Neuron (in vitro differentiated cells): ENCODE data around the gene ZNF277.
"Not testable (repeated sequence)": the region's sequence is repeated elsewhere in the genome, so short reads cannot be mapped to it uniquely, and the experiment has no call there.

Experiments used
- H2AFZ ChIP-seq: one replicate; pipeline ENCODE4 v1.6.1; 2013; ENCODE audit warnings: low read depth, mild to moderate bottlenecking, inconsistent platforms, low read length, moderate library complexity
- H3K27me3 ChIP-seq: one replicate; pipeline ENCODE4 v1.6.1; 2013; ENCODE audit warnings: low read length; ENCODE audit not compliant: insufficient read depth
- H3K36me3 ChIP-seq: one replicate; pipeline ENCODE4 v1.6.1; 2013; ENCODE audit warnings: low read length; ENCODE audit not compliant: insufficient read depth
- H3K4me1 ChIP-seq: one replicate; pipeline ENCODE4 v1.6.1; 2013; ENCODE audit warnings: low read length; ENCODE audit not compliant: insufficient read depth
- H3K4me3 ChIP-seq: 2 replicates; pipeline ENCODE4 v1.5.1; 2013; ENCODE audit warnings: mild to moderate bottlenecking, low read length, moderate library complexity
- H3K9me3 ChIP-seq: one replicate; pipeline ENCODE4 v1.6.1; 2013; ENCODE audit warnings: low read length

The ZNF277 gene

DNA sequence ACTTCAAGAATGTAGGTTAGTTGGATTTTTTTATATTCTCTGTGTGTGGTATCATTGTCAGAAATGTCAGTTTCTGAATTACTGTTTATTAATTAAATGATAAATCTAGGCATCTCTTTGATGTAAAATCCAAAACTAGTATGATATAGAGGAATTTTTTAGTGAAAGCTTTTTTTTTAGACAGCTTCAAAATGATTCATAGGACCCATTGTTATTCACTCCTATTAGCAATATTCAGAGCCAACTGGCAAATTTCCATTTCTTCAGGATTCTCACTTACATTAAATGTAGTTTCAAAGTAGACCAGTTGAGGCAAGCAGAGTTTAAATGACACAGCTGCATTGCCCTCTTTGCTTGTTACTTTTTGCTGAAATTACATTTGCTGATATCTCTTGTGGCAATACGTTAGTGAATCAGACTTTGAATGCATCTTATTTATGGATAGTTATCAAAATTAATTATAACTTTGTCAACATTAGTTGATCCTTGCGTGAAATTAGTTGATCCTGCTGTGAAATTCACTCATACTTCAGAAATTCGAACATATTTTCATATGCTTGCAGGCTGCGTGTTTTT lies 20.3 kb downstream of the ZNF277 start:
- no peak overlapping the region for H3K4me3 ChIP-seq
- H3K9me3 ChIP-seq: peaks cover 2% of the 10 kb centered on the region
- H3K36me3 ChIP-seq: no peaks in the 10 kb centered on the region
- no peaks in the 10 kb centered on the region for H3K4me1 ChIP-seq
- no peak overlapping the region for H2AFZ ChIP-seq
- H3K27me3 ChIP-seq: no peaks in the 10 kb centered on the region

GRCh38 chr7:112228632-112229031 lies 22.1 kb downstream of the ZNF277 start:
- Histone ChIP-seq H3K9me3 (peaks cover 2% of the 10 kb centered on the region), H3K27me3 (no peaks in the 10 kb centered on the region), H3K4me3 (no peak overlapping the region), H3K36me3 (no peaks in the 10 kb centered on the region), H3K4me1 (no peaks in the 10 kb centered on the region), H2AFZ (no peak overlapping the region)

- H3K27me3 ChIP-seq: no peaks in the 10 kb centered on the region
- no peak overlapping the region for H2AFZ ChIP-seq
- H3K36me3 ChIP-seq: no peaks in the 10 kb centered on the region
- H3K4me3 ChIP-seq: no peak overlapping the region
- H3K4me1 ChIP-seq: no peaks in the 10 kb centered on the region
- H3K9me3 ChIP-seq: no peaks in the 10 kb centered on the region
Observed at GRCh38 chr7:112232212-112232978, 25.9 kb downstream of the ZNF277 start.

- Histone ChIP-seq H2AFZ (no peak overlapping the region), H3K9me3 (peaks cover 3% of the 10 kb centered on the region), H3K4me1 (no peaks in the 10 kb centered on the region), H3K4me3 (no peak overlapping the region), H3K27me3 (no peaks in the 10 kb centered on the region), H3K36me3 (no peaks in the 10 kb centered on the region)
Observed at GRCh38 chr7:112233048-112233697, 26.7 kb downstream of the ZNF277 start.

- no peak overlapping the region for H2AFZ ChIP-seq
- H3K36me3 ChIP-seq: no peaks in the 10 kb centered on the region
- H3K27me3 ChIP-seq: no peaks in the 10 kb centered on the region
- no peak overlapping the region for H3K4me3 ChIP-seq
- no peaks in the 10 kb centered on the region for H3K4me1 ChIP-seq
- H3K9me3 ChIP-seq: peaks cover 6% of the 10 kb centered on the region
Observed at GRCh38 chr7:112234147-112234546, 27.7 kb downstream of the ZNF277 start.

- no peaks in the 10 kb centered on the region for H3K27me3 ChIP-seq
- no peaks in the 10 kb centered on the region for H3K36me3 ChIP-seq
- H2AFZ ChIP-seq: no peak overlapping the region
- peaks cover 8% of the 10 kb centered on the region for H3K9me3 ChIP-seq
- no peak overlapping the region for H3K4me3 ChIP-seq
- H3K4me1 ChIP-seq: no peaks in the 10 kb centered on the region
Observed at GRCh38 chr7:112236597-112236996, 30.1 kb downstream of the ZNF277 start.

DNA sequence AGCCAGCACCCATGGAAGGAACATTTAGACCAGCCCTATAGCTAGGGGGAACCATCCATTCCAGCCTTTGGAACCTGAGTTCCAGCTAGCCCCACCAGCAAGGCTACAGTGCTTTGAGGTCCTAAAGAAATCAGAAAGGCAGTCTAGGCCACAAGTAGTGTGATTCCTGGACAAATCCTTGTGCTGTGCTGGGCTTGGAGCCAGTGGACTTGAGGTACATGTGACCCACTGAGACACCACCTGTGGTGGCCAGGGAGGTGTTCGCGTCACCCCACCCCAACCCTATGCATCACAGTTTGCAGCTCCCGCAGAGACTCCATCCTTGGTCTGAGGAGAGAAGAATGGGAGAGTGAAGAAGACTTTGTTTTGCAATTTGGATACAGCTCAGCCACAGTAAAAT lies 31.8 kb downstream of the ZNF277 start:
- no peaks in the 10 kb centered on the region for H3K27me3 ChIP-seq
- H3K36me3 ChIP-seq: no peaks in the 10 kb centered on the region
- no peaks in the 10 kb centered on the region for H3K4me1 ChIP-seq
- peaks cover 8% of the 10 kb centered on the region for H3K9me3 ChIP-seq
- no peak overlapping the region for H3K4me3 ChIP-seq
- no peak overlapping the region for H2AFZ ChIP-seq

DNA sequence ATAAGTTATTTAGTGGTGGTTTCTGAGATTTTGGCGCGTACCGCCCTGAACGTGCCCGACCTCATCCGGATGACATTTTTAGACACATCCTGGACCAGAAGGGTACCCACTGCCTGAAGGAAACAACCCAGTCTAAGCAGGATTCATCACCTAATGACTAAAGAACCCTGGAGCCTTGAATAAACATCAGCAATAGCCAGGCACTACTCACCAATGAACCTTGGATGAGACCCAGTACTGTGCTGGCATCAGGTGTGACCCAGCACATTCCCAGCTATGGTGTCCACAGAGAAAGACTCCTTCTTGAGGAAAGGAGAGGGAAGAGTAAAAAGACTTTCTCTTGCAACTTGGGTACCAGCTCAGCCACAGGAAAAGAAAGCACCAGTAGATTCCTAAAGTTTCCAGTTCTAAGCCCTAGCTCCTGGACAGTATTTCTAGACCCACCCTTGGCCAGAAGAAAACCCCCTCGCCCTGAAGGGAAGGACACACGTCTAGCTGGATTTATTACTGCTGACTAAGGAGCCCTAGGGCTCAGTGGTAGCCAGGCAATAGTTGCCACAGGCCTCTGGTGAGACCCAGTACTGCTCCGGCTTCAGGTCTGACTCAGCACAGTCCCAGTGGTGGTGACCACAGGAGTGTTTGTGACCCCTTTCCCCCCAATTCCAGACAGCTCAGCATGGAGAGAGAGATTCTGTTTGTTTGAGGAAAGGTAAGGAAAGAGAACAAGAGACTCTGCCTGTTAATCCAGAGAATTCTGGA lies 32.5 kb downstream of the ZNF277 start:
- H3K4me3 ChIP-seq: no peak overlapping the region
- H3K36me3 ChIP-seq: no peaks in the 10 kb centered on the region
- H3K9me3 ChIP-seq: peaks cover 8% of the 10 kb centered on the region
- H3K27me3 ChIP-seq: no peaks in the 10 kb centered on the region
- no peak overlapping the region for H2AFZ ChIP-seq
- H3K4me1 ChIP-seq: no peaks in the 10 kb centered on the region

DNA sequence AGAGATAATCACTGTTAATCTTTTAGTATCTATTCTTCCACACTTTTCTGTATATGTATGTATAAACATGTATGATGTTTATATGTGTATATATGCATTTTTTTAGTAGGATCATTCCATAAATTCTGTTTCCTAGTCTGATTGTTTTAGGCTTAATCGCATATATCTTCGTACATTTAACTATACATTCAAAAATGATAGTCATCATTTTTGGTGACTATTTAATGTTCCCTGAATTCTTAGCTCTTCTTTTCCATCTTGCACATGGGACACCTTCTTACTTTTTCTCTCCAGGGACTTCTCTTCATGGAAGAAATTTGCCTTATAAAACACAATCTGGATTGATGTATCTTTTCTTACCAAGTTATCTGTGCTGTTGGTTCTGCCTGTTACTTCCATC lies 42.1 kb downstream of the ZNF277 start:
- peaks cover 7% of the 10 kb centered on the region for H3K4me1 ChIP-seq
- no peak overlapping the region for H2AFZ ChIP-seq
- H3K9me3 ChIP-seq: no peaks in the 10 kb centered on the region
- no peak overlapping the region for H3K4me3 ChIP-seq
- H3K36me3 ChIP-seq: no peaks in the 10 kb centered on the region
- H3K27me3 ChIP-seq: no peaks in the 10 kb centered on the region

DNA sequence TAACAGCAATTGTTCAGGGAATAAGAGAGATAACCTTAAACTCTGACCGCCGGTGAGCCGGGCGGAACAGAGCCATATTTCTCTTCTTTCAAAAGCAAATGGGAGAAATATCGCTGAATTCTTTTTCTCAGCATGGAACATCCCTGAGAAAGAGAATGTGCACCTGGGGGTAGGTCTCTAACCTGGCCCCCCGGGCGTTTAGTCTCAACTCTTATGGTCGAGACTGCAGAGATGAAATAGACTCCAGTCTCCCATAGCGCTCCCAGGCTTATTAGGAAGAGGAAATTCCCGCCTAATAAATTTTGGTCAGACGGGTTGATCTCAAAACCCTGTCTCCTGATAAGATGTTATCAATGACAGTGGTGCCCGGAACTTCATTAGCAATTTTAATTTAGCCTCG lies 43.5 kb downstream of the ZNF277 start:
- not testable (repeated sequence) for H3K4me3 ChIP-seq, H2AFZ ChIP-seq, H3K27me3 ChIP-seq, H3K9me3 ChIP-seq, H3K36me3 ChIP-seq
- H3K4me1 ChIP-seq: peaks cover 17% of the 10 kb centered on the region

DNA sequence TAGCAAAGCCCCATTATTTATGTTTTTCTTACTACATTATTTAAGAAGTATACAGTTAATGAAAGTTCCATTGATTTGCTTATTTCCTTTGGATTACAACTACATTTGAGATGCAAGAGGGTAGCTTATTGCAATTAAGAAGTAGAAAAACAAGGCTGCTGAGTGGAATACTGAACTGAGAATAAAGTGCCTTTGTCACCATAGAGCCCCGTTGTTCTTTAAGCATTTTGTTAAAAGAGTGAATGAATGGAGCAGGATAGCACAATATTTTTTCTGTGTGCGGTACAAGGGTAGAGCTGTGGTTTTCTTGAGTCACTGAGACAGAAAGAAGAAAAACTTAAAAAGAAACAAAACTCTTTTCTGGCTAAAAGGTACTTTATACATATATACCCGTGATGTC lies 45.6 kb downstream of the ZNF277 start:
- Histone ChIP-seq H3K36me3 (no peaks in the 10 kb centered on the region), H3K27me3 (no peaks in the 10 kb centered on the region), H3K4me3 (no peak overlapping the region), H3K9me3 (no peaks in the 10 kb centered on the region), H2AFZ (no peak overlapping the region), H3K4me1 (peaks cover 23% of the 10 kb centered on the region)

- H2AFZ ChIP-seq: no peak overlapping the region
- H3K4me1 ChIP-seq: peaks cover 23% of the 10 kb centered on the region
- no peaks in the 10 kb centered on the region for H3K36me3 ChIP-seq
- no peaks in the 10 kb centered on the region for H3K27me3 ChIP-seq
- no peaks in the 10 kb centered on the region for H3K9me3 ChIP-seq
- no peak overlapping the region for H3K4me3 ChIP-seq
Observed at GRCh38 chr7:112252691-112253090, 46.2 kb downstream of the ZNF277 start.

DNA sequence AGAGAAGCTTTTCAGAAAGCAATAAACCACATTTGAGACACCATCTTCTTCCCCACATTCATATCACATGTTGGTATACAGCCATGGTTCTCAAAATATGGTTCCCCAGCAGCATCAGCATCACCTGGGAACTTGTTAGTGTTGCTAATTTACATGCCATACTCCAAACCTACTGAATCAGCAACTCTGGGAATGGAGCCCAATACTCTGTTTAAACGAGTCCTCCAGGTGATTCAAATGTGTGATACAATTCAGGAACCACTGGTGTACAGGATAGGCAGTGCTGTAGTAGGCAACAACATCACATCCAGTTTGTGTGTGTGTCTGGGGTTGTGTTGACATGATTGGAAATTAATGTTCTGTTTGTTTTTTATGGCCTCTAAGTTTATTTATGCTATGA lies 47.7 kb downstream of the ZNF277 start:
- no peak overlapping the region for H2AFZ ChIP-seq
- H3K36me3 ChIP-seq: no peaks in the 10 kb centered on the region
- H3K4me1 ChIP-seq: peaks cover 23% of the 10 kb centered on the region
- H3K27me3 ChIP-seq: no peaks in the 10 kb centered on the region
- no peaks in the 10 kb centered on the region for H3K9me3 ChIP-seq
- no peak overlapping the region for H3K4me3 ChIP-seq
